Measurements from ENCODE around the gene ZNHIT6.
A peak's percentile ranks its signal among the peaks of the same experiment; 100 is the strongest.
"Not testable (repeated sequence)": the region's sequence is repeated elsewhere in the genome, so short reads cannot be mapped to it uniquely, and the experiment has no call there.

The ZNHIT6 gene

GRCh38 chr1:85707990-85708828 is at the start of gene ZNHIT6:
Gene ZNHIT6, minus strand, starts transcription at chr1:85708433. Its CDS starts 149 bp downstream, at chr1:85708284.
- peak; percentile 18 to 96 (median 82) for DNase-seq

GRCh38 chr1:85756864-85757263 is 48.6 kb upstream of the ZNHIT6 start:
- no peak for DNase-seq

- DNase-seq, result no peak
Measured at GRCh38 chr1:85748120-85748519, 39.9 kb upstream of the ZNHIT6 start.

GRCh38 chr1:85746777-85747176 is 38.5 kb upstream of the ZNHIT6 start:
- no peak for DNase-seq

GRCh38 chr1:85743814-85744213 is 35.6 kb upstream of the ZNHIT6 start:
- no peak for DNase-seq

GRCh38 chr1:85734931-85735330 is 26.7 kb upstream of the ZNHIT6 start:
- no peak for DNase-seq

- no peak for DNase-seq
Measured at GRCh38 chr1:85718678-85719340, 10.6 kb upstream of the ZNHIT6 start.

- DNase-seq, result not testable (repeated sequence)
Measured at GRCh38 chr1:85714418-85715114, 6.3 kb upstream of the ZNHIT6 start.

GRCh38 chr1:85708829-85709227 is 595 bp upstream of the ZNHIT6 start:
- DNase-seq, result peak in 3 of 56 donors; percentile 0 to 4 (median 4)

- DNase-seq, result no peak
Measured at GRCh38 chr1:85707267-85707989, 805 bp downstream of the ZNHIT6 start.

GRCh38 chr1:85705940-85706339 is 2.3 kb downstream of the ZNHIT6 start:
- no peak for DNase-seq

GRCh38 chr1:85700422-85700821 is 7.8 kb downstream of the ZNHIT6 start:
- DNase-seq, result no peak

- no peak for DNase-seq
Measured at GRCh38 chr1:85697895-85698294, 10.3 kb downstream of the ZNHIT6 start.

- DNase-seq, result no peak
Measured at GRCh38 chr1:85692730-85693314, 15.4 kb downstream of the ZNHIT6 start.

GRCh38 chr1:85689775-85690404 is 18.3 kb downstream of the ZNHIT6 start:
- DNase-seq, result no peak

- no peak for DNase-seq
Measured at GRCh38 chr1:85683292-85684025, 24.8 kb downstream of the ZNHIT6 start.

- DNase-seq, result peak in 13 of 56 donors; percentile 0 to 36 (median 3)
Measured at GRCh38 chr1:85681087-85681486, 27.1 kb downstream of the ZNHIT6 start.

- no peak for DNase-seq
Measured at GRCh38 chr1:85678193-85678592, 30.0 kb downstream of the ZNHIT6 start.

- DNase-seq, result no peak
Measured at GRCh38 chr1:85677656-85678055, 30.6 kb downstream of the ZNHIT6 start.
